ENCODE data around the gene ZP1.

DNA sequence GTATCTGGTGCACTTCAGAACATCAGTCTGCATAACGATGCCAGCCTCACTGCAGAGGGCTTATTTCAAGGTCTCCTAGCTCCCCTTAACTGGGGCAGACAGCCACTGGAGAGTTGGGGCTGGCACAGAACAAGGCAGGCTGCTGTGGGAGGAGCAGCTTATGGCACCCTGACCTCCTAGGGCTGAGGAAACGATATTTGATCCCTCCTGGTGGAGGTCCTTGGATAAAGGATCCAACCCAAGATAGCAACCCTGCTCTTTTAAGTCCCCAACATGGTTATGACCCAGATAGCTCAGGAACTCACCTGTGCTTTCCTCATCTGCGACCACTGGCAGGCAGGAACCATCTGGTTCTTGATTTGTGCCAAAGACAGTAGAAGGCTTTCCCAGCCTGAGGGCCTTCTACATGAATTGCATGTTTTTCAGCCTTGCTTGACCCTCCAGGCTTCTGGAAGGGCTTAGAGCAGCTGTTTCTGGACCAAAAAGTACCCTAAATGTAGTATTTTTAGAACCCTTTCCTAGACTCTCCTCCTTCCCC lies 49.4 kb downstream of the ZP1 start:
- TF ChIP-seq KDM5A (IDR thresholded peaks at IDR 0.05; ENCODE audit: low read length) = no peak
- TF ChIP-seq EGR1 (IDR thresholded peaks at IDR 0.05; ENCODE audit: borderline replicate concordance, low read depth, low read length) = no peak
